HepG2 (cell line): ENCODE measurements around the gene THRA. TPM values are rescaled to one million over a fixed set of nuclear protein-coding genes. Genes with fewer than 3 reads are reported as not detected.

Experiments
- BRD4 ChIP-seq: sonication (generic); formaldehyde crosslinking; IDR thresholded peaks from 2 replicates; pipeline ENCODE4 v1.4.0; 2020; ENCODE audit warnings: missing genetic modification reagents
- DNMT1 ChIP-seq: sonication (generic); formaldehyde crosslinking; IDR thresholded peaks from 2 replicates; pipeline ENCODE4 v1.5.1; 2020; ENCODE audit warnings: mild to moderate bottlenecking, missing genetic modification reagents
- FOXO4 ChIP-seq: sonication (generic); formaldehyde crosslinking; conservative IDR thresholded peaks from 2 replicates; pipeline ENCODE4 v1.8.1; 2023; ENCODE audit warnings: missing genetic modification reagents
- IKZF5 ChIP-seq: IDR thresholded peaks from 2 replicates; pipeline ENCODE4 v1.6.1; 2018; ENCODE audit warnings: missing genetic modification reagents, mild to moderate bottlenecking, missing compliant biosample characterization
- KDM6A ChIP-seq: IDR thresholded peaks from 2 replicates; pipeline ENCODE4 v1.6.1; 2016; ENCODE audit warnings: low read depth
- MLX ChIP-seq: IDR thresholded peaks from 2 replicates; pipeline ENCODE4 v1.6.1; 2016
- PRDM10 ChIP-seq: sonication (generic); formaldehyde crosslinking; IDR thresholded peaks from 2 replicates; pipeline ENCODE4 v1.4.0; 2020; ENCODE audit warnings: low read depth, missing genetic modification reagents
- SMYD3 ChIP-seq: sonication (generic); formaldehyde crosslinking; IDR thresholded peaks from 2 replicates; pipeline ENCODE4 v1.8.1; 2023; ENCODE audit warnings: mild to moderate bottlenecking, missing genetic modification reagents
- SNAPC4 ChIP-seq: sonication (generic); formaldehyde crosslinking; IDR thresholded peaks from 2 replicates; pipeline ENCODE4 v1.4.0; 2020; ENCODE audit warnings: mild to moderate bottlenecking, missing genetic modification reagents
- THAP7 ChIP-seq: sonication (generic); formaldehyde crosslinking; IDR thresholded peaks from 2 replicates; pipeline ENCODE4 v1.8.1; 2023; ENCODE audit warnings: mild to moderate bottlenecking, missing genetic modification reagents
- ZBTB14 ChIP-seq: sonication (generic); formaldehyde crosslinking; IDR thresholded peaks from 2 replicates; pipeline ENCODE4 v1.4.0; 2020; ENCODE audit warnings: missing genetic modification reagents
- ZNF530 ChIP-seq: sonication (generic); formaldehyde crosslinking; IDR thresholded peaks from 2 replicates; pipeline ENCODE4 v1.5.0; 2020; ENCODE audit warnings: low read depth, mild to moderate bottlenecking, missing genetic modification reagents
- ZNF549 ChIP-seq: sonication (generic); formaldehyde crosslinking; IDR thresholded peaks from 2 replicates; pipeline ENCODE4 v1.5.0; 2020; ENCODE audit warnings: missing genetic modification reagents
- ZNF556 ChIP-seq: sonication (generic); formaldehyde crosslinking; IDR thresholded peaks from 2 replicates; pipeline ENCODE4 v1.4.0; 2020; ENCODE audit warnings: mild to moderate bottlenecking, missing genetic modification reagents, borderline replicate concordance
- polyA plus RNA-seq, 8 experiments: library from polyadenylated mRNA; depleted of rRNA in 3 of 8; stranded (reverse) in 7 of 8; unstranded in 1 of 8; fragments of >200 nt; fragmentation: Illumina TruSeq in 4 of 8; extraction: Trizol in 4 of 8; gene quantifications; 2 replicates each; pipeline versions ENCODE4 v1.2.1 to v1.2.3, GENCODE V29; 2011 to 2016; ENCODE audit warnings: low read depth in 4 of 8, missing spikeins in 1 of 8, mixed read lengths in 1 of 8; ENCODE audit not compliant: insufficient read depth in 1 of 8
- total RNA-seq, 5 experiments: library from RNA; depleted of rRNA; stranded (reverse); fragments of >200 nt; fragmentation: Illumina TruSeq; extraction: Trizol; gene quantifications; 2 replicates each; pipeline ENCODE4 v1.2.3, GENCODE V29; 2016; ENCODE audit warnings: low read depth in 1 of 5

Gene THRA
- total and polyA plus RNA-seq, 2 of the 13 experiments (the other 11 are each of a cell fraction or from before 2014, with no cell fraction given) = 8.0 to 9.9 TPM

GRCh38 chr17:40139566-40140058 lies 76.8 kb downstream of the THRA start (continued):
- no peak for TF ChIP-seq FOXO4 (CRISPR knock-in tag)
- TF ChIP-seq DNMT1 (CRISPR knock-in tag) = no peak
- no peak for TF ChIP-seq ZNF530 (CRISPR knock-in tag)
- peak; percentile 14; the same call in 1 of the 2 replicates for TF ChIP-seq MLX (CRISPR knock-in tag)
- TF ChIP-seq ZBTB14 (CRISPR knock-in tag) = no peak
- TF ChIP-seq SMYD3 (CRISPR knock-in tag) = peak; percentile 95; the same call in 1 of the 2 replicates
- no peak for TF ChIP-seq ZNF556
- TF ChIP-seq SNAPC4 = no peak
- no peak for TF ChIP-seq KDM6A (CRISPR knock-in tag)
- peak; percentile 67 for TF ChIP-seq BRD4
- peak; percentile 58; the same call in 1 of the 2 replicates for TF ChIP-seq IKZF5 (CRISPR knock-in tag)
- 0 out of 2 replicates have a peak, but pooled peaks have one; percentile 15 for TF ChIP-seq PRDM10 (CRISPR knock-in tag)
- no peak for TF ChIP-seq THAP7 (CRISPR knock-in tag)
- no peak for TF ChIP-seq ZNF549 (CRISPR knock-in tag)
